LNCaP clone FGC (cell line): ENCODE results near the gene ZBED6.
A peak's percentile ranks its signal among the peaks of the same experiment; 100 is the strongest.
"Not testable (repeated sequence)": the region's sequence is repeated elsewhere in the genome, so short reads cannot be mapped to it uniquely, and the experiment has no call there.

ENCODE experiments used
- DNase-seq: peaks from one replicate; pipeline ENCODE4 v3.0.0-alpha.2; 2011; ENCODE audit warnings: low read depth
- H3K4me3 ChIP-seq: 2 replicates; pipeline ENCODE4 v1.5.1; 2011; ENCODE audit warnings: mild to moderate bottlenecking, low read depth, low read length, control low read depth
- CTCF ChIP-seq: IDR thresholded peaks from 2 replicates; pipeline ENCODE4 v1.5.1; 2012; ENCODE audit warnings: mild to moderate bottlenecking; ENCODE audit not compliant: control insufficient read depth, insufficient read depth; ENCODE audit errors: extremely low read depth

The ZBED6 gene

GRCh38 chr1:203760506-203760905 lies 34.9 kb upstream of the ZBED6 start:
- no peak for DNase-seq
- no peak for TF ChIP-seq CTCF
- no peak overlapping the region for H3K4me3 ChIP-seq

- not testable (repeated sequence) for DNase-seq, H3K4me3 ChIP-seq
Measured at GRCh38 chr1:203761958-203762357, 33.5 kb upstream of the ZBED6 start.

- H3K4me3 ChIP-seq = no peak overlapping the region
- no peak for DNase-seq
- TF ChIP-seq CTCF = no peak
Measured at GRCh38 chr1:203763505-203763904, 31.9 kb upstream of the ZBED6 start.

GRCh38 chr1:203764105-203765028 lies 31.1 kb upstream of the ZBED6 start:
- H3K4me3 ChIP-seq = no peak overlapping the region
- DNase-seq = no peak
- TF ChIP-seq CTCF = no peak

GRCh38 chr1:203765029-203765837 lies 30.2 kb upstream of the ZBED6 start, which contains the start of gene LAX1:
LAX1 (plus strand) TSS chr1:203765183; CDS start chr1:203765566, 383 bp downstream.
- no peak within 1 kb of the TSS for H3K4me3 ChIP-seq
- DNase-seq = no peak
- no peak for TF ChIP-seq CTCF

GRCh38 chr1:203768256-203768655 lies 27.2 kb upstream of the ZBED6 start:
- TF ChIP-seq CTCF = no peak
- DNase-seq = no peak
- no peak overlapping the region for H3K4me3 ChIP-seq

- peak; percentile 15 for DNase-seq
- H3K4me3 ChIP-seq = no peak overlapping the region
- no peak for TF ChIP-seq CTCF
Measured at GRCh38 chr1:203769505-203770343, 25.7 kb upstream of the ZBED6 start.
